ENCODE results near the gene RPS19BP1.
"Not testable (repeated sequence)": the region's sequence is repeated elsewhere in the genome, so short reads cannot be mapped to it uniquely, and the experiment has no call there.

The RPS19BP1 gene

GRCh38 chr22:39528681-39529486 lies 3.7 kb downstream of the RPS19BP1 start:
- peak; percentile 84 for DNase-seq (ENCODE audit: low read depth)

GRCh38 chr22:39528080-39528661 lies 4.4 kb downstream of the RPS19BP1 start:
- DNase-seq (ENCODE audit: low read depth): no peak

- no peak for DNase-seq (ENCODE audit: low read depth)
Observed at GRCh38 chr22:39527481-39527961, 5.0 kb downstream of the RPS19BP1 start.

GRCh38 chr22:39526736-39527171 lies 5.8 kb downstream of the RPS19BP1 start:
- DNase-seq (ENCODE audit: low read depth): no peak

- DNase-seq (ENCODE audit: low read depth): no peak
Observed at GRCh38 chr22:39525658-39525975, 6.9 kb downstream of the RPS19BP1 start.

- no peak for DNase-seq (ENCODE audit: low read depth)
Observed at GRCh38 chr22:39524753-39525657, 7.5 kb downstream of the RPS19BP1 start.

- no peak for DNase-seq (ENCODE audit: low read depth)
Observed at GRCh38 chr22:39524089-39524752, 8.3 kb downstream of the RPS19BP1 start.

- no peak for DNase-seq (ENCODE audit: low read depth)
Observed at GRCh38 chr22:39522567-39523300, 9.8 kb downstream of the RPS19BP1 start.

GRCh38 chr22:39522091-39522490 lies 10.5 kb downstream of the RPS19BP1 start:
- not testable (repeated sequence) for DNase-seq (ENCODE audit: low read depth)

- not testable (repeated sequence) for DNase-seq (ENCODE audit: low read depth)
Observed at GRCh38 chr22:39521106-39521885, 11.3 kb downstream of the RPS19BP1 start.

- peak; percentile 92 for DNase-seq (ENCODE audit: low read depth)
Observed at GRCh38 chr22:39520226-39521105, 12.1 kb downstream of the RPS19BP1 start, which contains the start of gene ATF4. TSS of gene ATF4 (plus strand) at chr22:39520562. CDS start at chr22:39521446, 884 bp downstream.

GRCh38 chr22:39519681-39520225 lies 12.8 kb downstream of the RPS19BP1 start:
- DNase-seq (ENCODE audit: low read depth): no peak

GRCh38 chr22:39518996-39519680 lies 13.4 kb downstream of the RPS19BP1 start:
- DNase-seq (ENCODE audit: low read depth): no peak

GRCh38 chr22:39518144-39518786 lies 14.3 kb downstream of the RPS19BP1 start:
- DNase-seq (ENCODE audit: low read depth): no peak

GRCh38 chr22:39517470-39517869 lies 15.1 kb downstream of the RPS19BP1 start:
- no peak for DNase-seq (ENCODE audit: low read depth)

- DNase-seq (ENCODE audit: low read depth): no peak
Observed at GRCh38 chr22:39515266-39516050, 17.1 kb downstream of the RPS19BP1 start.

GRCh38 chr22:39514373-39514973 lies 18.1 kb downstream of the RPS19BP1 start:
- DNase-seq (ENCODE audit: low read depth): no peak

Measured in activated T-cell treated with anti-CD3 and anti-CD28 coated beads for 1 hour (primary cell).